ENCODE results near the gene SCYGR6. TPM values are rescaled to one million over a fixed set of nuclear protein-coding genes. Genes with fewer than 3 reads are reported as not detected.

SCYGR6 gene
- total RNA-seq, 1 donor from 2014 or later, result not detected

DNA sequence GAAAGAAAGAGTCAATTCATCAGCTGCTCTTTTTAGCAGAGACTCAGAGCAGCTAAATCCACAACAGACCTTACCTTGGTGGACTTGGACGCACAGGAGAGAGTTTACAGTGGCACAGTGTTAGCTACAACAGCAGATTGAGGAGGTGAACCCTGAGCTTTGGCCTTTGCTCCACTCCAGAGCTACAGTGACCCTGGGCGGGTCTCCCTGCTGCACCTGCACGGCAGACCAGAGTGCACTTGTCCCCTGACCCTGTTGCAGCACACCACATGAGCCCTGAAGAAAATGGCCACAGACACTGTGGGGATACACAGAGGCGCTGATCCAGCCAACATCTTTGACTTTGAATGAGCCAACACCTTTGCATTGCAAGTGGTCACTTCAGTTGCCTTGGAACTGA is 17.7 kb downstream of the SCYGR6 start:
- Mint-ChIP-seq H3K4me1 (ENCODE audit: unreplicated experiment) (peaks cover 3% of the 10 kb centered on the region), H3K4me3 (no peak overlapping the region), H3K9me3 (no peaks in the 10 kb centered on the region), H3K27ac (peak overlapping the region; percentile 55), H3K36me3 (peaks cover 5% of the 10 kb centered on the region), H3K27me3 (no peaks in the 10 kb centered on the region)
- TF ChIP-seq, protein P1, sequence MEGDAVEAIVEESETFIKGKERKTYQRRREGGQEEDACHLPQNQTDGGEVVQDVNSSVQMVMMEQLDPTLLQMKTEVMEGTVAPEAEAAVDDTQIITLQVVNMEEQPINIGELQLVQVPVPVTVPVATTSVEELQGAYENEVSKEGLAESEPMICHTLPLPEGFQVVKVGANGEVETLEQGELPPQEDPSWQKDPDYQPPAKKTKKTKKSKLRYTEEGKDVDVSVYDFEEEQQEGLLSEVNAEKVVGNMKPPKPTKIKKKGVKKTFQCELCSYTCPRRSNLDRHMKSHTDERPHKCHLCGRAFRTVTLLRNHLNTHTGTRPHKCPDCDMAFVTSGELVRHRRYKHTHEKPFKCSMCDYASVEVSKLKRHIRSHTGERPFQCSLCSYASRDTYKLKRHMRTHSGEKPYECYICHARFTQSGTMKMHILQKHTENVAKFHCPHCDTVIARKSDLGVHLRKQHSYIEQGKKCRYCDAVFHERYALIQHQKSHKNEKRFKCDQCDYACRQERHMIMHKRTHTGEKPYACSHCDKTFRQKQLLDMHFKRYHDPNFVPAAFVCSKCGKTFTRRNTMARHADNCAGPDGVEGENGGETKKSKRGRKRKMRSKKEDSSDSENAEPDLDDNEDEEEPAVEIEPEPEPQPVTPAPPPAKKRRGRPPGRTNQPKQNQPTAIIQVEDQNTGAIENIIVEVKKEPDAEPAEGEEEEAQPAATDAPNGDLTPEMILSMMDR (conservative IDR thresholded peaks at IDR 0.05), result no peak
- no peak for DNase-seq (ENCODE audit: extremely low spot score, unreplicated experiment)

DNA sequence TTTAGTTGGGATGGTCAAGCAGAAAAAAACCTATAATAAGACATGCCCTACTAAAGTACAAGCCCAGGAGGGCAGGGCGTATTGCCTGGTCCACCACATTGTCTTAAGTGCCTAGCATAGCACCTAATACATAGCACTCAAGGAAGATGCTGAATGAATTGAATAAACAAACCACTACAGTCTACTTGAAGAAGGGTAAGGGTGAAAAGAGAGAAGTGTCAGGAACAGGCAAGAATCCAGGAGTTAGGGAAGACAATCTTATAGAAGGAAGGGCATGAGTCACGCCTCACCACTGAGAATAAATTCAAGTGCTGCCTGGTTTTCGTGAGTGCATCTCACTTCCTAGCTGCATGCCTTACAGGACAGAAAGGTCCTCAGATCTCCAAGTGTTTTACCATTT is 20.6 kb downstream of the SCYGR6 start:
- H3K27me3 Mint-ChIP-seq, result no peaks in the 10 kb centered on the region
- H3K27ac Mint-ChIP-seq, result peak overlapping the region; percentile 97
- no peaks in the 10 kb centered on the region for H3K9me3 Mint-ChIP-seq
- H3K36me3 Mint-ChIP-seq, result peaks cover 5% of the 10 kb centered on the region
- TF ChIP-seq, protein P1 (conservative IDR thresholded peaks at IDR 0.05), result no peak
- no peak for DNase-seq (ENCODE audit: extremely low spot score, unreplicated experiment)
- peak overlapping the region; percentile 53 for H3K4me3 Mint-ChIP-seq
- H3K4me1 Mint-ChIP-seq (ENCODE audit: unreplicated experiment), result peaks cover 3% of the 10 kb centered on the region

DNA sequence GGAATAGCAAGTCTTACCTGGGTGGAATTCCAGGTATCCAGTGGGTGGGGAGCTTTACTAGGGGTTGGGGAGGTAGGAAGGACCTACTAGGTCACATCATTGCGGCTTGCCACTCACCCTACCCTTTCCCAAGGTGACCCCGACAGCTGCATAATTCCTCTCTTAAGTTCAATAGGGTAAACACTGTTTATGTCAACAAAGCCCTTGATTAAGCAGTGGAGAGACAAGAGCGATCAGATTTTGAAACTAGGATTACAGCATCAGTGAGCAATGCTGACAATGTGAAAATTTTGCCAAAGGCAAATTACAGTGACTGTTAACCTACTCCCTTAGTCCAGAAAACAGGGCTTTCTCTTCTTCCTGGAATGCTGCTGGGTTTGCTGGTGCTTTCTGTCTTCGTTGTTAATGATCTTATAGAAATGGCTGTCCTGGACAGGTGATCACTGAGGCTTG is 21.3 kb downstream of the SCYGR6 start:
- Mint-ChIP-seq H3K36me3 (peaks cover 5% of the 10 kb centered on the region), H3K27me3 (no peaks in the 10 kb centered on the region), H3K4me3 (peak overlapping the region; percentile 61), H3K4me1 (ENCODE audit: unreplicated experiment) (peaks cover 3% of the 10 kb centered on the region), H3K9me3 (no peaks in the 10 kb centered on the region), H3K27ac (peak overlapping the region; percentile 97)
- DNase-seq (ENCODE audit: extremely low spot score, unreplicated experiment), result no peak
- TF ChIP-seq, protein P1 (conservative IDR thresholded peaks at IDR 0.05), result no peak

DNA sequence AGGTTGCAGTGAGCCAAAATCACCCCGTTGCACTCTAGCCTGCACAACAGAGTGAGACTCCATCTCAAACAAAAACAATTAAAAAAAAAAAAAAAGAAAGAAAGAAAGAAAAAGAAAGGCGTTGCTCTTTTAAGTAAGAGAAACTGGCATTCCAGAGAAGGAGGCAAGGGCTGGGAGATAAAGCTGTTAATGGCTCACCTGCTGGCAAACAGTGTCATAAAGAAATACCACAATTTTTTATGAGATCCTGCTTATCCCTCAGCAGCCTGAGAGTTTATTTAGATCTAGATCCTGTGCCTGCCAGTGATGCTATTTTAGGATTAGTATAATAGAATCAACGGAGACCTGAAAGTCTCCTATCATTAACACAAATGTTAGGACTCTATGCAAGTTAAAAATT is 23.0 kb downstream of the SCYGR6 start:
- no peaks in the 10 kb centered on the region for H3K27me3 Mint-ChIP-seq
- H3K27ac Mint-ChIP-seq, result peak overlapping the region; percentile 97
- H3K4me1 Mint-ChIP-seq (ENCODE audit: unreplicated experiment), result peaks cover 3% of the 10 kb centered on the region
- TF ChIP-seq, protein P1 (conservative IDR thresholded peaks at IDR 0.05), result no peak
- no peak overlapping the region for H3K4me3 Mint-ChIP-seq
- H3K9me3 Mint-ChIP-seq, result no peaks in the 10 kb centered on the region
- no peak for DNase-seq (ENCODE audit: extremely low spot score, unreplicated experiment)
- H3K36me3 Mint-ChIP-seq, result peaks cover 5% of the 10 kb centered on the region

DNA sequence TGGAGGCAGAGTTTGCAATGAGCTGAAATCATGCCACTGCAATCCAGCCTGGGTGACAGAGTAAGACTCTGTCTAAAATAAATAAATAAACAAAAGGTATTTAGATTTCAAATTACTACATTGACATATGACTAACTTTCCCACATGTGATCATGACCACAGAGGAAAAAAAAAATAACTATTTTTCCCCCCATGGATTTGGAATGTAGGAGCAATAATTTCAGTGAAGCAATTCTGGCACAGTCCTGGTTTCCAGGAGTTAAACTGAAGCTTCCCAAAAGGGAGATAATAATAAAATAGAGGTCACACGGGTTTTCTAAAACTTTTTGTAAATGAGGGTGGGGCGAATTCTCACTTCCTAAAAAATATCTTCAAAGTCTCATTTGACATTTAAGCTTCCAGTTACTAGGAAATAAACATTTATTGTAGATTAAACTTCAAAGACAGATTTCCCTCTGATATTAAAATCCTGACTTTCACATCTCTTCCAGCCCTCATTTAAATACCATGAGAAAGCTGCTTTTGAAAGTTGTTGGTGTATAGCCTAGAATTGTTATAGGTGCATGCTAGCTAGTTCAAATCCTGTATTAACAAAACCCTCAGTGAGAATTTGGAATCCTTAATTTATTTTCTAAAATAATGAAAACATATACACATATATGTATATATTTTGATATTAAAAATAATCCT is 27.4 kb downstream of the SCYGR6 start:
- Mint-ChIP-seq H3K36me3 (no peaks in the 10 kb centered on the region), H3K9me3 (no peaks in the 10 kb centered on the region), H3K4me1 (ENCODE audit: unreplicated experiment) (no peaks in the 10 kb centered on the region), H3K4me3 (no peak overlapping the region), H3K27me3 (no peaks in the 10 kb centered on the region), H3K27ac (no peak overlapping the region)
- TF ChIP-seq, protein P1 (conservative IDR thresholded peaks at IDR 0.05), result no peak
- no peak for DNase-seq (ENCODE audit: extremely low spot score, unreplicated experiment)

Data from type B pancreatic cell (in vitro differentiated cells).